SK-N-MC (cell line): ENCODE results near the gene SEPHS2.

Source experiments
- EZH2 ChIP-seq: fragments of 200-600 bp; sonication (generic); IDR thresholded peaks from one replicate; pipeline ENCODE4 v1.6.1; 2017; ENCODE audit warnings: antibody characterized with exemption
- FOXP2 ChIP-seq: optimal IDR thresholded peaks from 2 replicates; pipeline ENCODE3; 2011; ENCODE audit warnings: mild to moderate bottlenecking, moderate library complexity; ENCODE audit not compliant: insufficient read depth; ENCODE audit errors: extremely low read length, control extremely low read depth
- POLR2AphosphoS5 ChIP-seq: IDR thresholded peaks from 2 replicates; pipeline ENCODE4 v1.6.1; 2012; ENCODE audit warnings: mild to moderate bottlenecking, low read depth, low read length, borderline replicate concordance

GRCh38 chr16:30457743-30458560 lies 12.3 kb upstream of the SEPHS2 start:
- TF ChIP-seq POLR2AphosphoS5 = no peak
- no peak for TF ChIP-seq EZH2
- no peak for TF ChIP-seq FOXP2
